Neural cell (in vitro differentiated cells): ENCODE measurements around the gene MAPK1IP1L.

Experiments used
- CTCF ChIP-seq: fragments of 450-650 bp; IDR thresholded peaks from 2 replicates; pipeline ENCODE4 v1.5.1; 2014; ENCODE audit warnings: antibody characterized with exemption, mild to moderate bottlenecking, moderate library complexity; ENCODE audit not compliant: poor library complexity, severe bottlenecking
- EZH2 ChIP-seq: fragments of 200-600, 300-800 bp; shearing (Covaris generic), sonication (generic); IDR thresholded peaks from 2 replicates; pipeline ENCODE4 v1.6.1; 2014; ENCODE audit warnings: antibody characterized with exemption, low read length, borderline replicate concordance, mild to moderate bottlenecking; ENCODE audit not compliant: insufficient read depth, poor library complexity, severe bottlenecking
- MXI1 ChIP-seq: fragments of 450-650 bp; conservative IDR thresholded peaks from 2 replicates; pipeline ENCODE4 v1.6.1; 2014; ENCODE audit warnings: antibody characterized with exemption, mild to moderate bottlenecking; ENCODE audit not compliant: poor library complexity, severe bottlenecking
- POLR2AphosphoS5 ChIP-seq: IDR thresholded peaks from 2 replicates; pipeline ENCODE4 v1.6.1; 2012
- RAD21 ChIP-seq: fragments of 450-650 bp; conservative IDR thresholded peaks from 2 replicates; pipeline ENCODE4 v1.6.1; 2014; ENCODE audit warnings: antibody characterized with exemption, mild to moderate bottlenecking, moderate library complexity
- REST ChIP-seq: IDR thresholded peaks from 2 replicates; pipeline ENCODE4 v1.6.1; 2012; ENCODE audit warnings: borderline replicate concordance
- SMC3 ChIP-seq: fragments of 450-650 bp; conservative IDR thresholded peaks from 2 replicates; pipeline ENCODE4 v1.6.1; 2014; ENCODE audit warnings: antibody characterized with exemption, mild to moderate bottlenecking, moderate library complexity; ENCODE audit not compliant: poor library complexity
- TAF1 ChIP-seq: IDR thresholded peaks from 2 replicates; pipeline ENCODE4 v1.6.1; 2012; ENCODE audit warnings: low read depth

- TF ChIP-seq POLR2AphosphoS5 (no peak), RAD21 (no peak), CTCF (no peak), MXI1 (no peak), TAF1 (no peak), REST (no peak), EZH2 (no peak), SMC3 (no peak)
Observed at GRCh38 chr14:55088356-55088755, 36.9 kb downstream of the MAPK1IP1L start.
